HEK293T (cell line): ENCODE results near the gene EFHD2.

Source experiments
- CTCF ChIA-PET: fragments of 350-600 bp; formaldehyde crosslinking; extraction: SDS; loops from one replicate; lab custom pipeline; 2021; ENCODE audit warnings: antibody characterized with exemption, inconsistent platforms; lab: Yijun Ruan, JAX
- POLR2A ChIA-PET: fragments of 350-600 bp; formaldehyde crosslinking; extraction: SDS; loops from one replicate; lab custom pipeline; 2020; ENCODE audit warnings: antibody characterized with exemption, inconsistent platforms; lab: Yijun Ruan, JAX
- DNase-seq: peaks from one replicate; pipeline ENCODE4 v3.0.0; 2012; ENCODE audit warnings: mixed read lengths; ENCODE audit errors: extremely low spot score
- ARNT ChIP-seq: fragments of 450-650 bp; IDR thresholded peaks from 2 replicates; pipeline ENCODE4 v1.6.1; 2017; ENCODE audit warnings: mild to moderate bottlenecking
- BHLHE40 ChIP-seq: fragments of 450-650 bp; IDR thresholded peaks from 2 replicates; pipeline ENCODE4 v1.6.1; 2016; ENCODE audit warnings: mild to moderate bottlenecking, moderate library complexity, borderline replicate concordance
- CTBP1 ChIP-seq: fragments of 450-650 bp; IDR thresholded peaks from 2 replicates; pipeline ENCODE4 v1.6.1; 2016; ENCODE audit warnings: borderline replicate concordance
- ELF4 ChIP-seq: fragments of 450-650 bp; IDR thresholded peaks from 2 replicates; pipeline ENCODE4 v1.6.1; 2017; ENCODE audit warnings: antibody characterized with exemption
- FOXA1 ChIP-seq: fragments of 450-650 bp; IDR thresholded peaks from 2 replicates; pipeline ENCODE4 v1.6.1; 2016; ENCODE audit warnings: mild to moderate bottlenecking
- FOXK2 ChIP-seq: fragments of 450-650 bp; IDR thresholded peaks from 2 replicates; pipeline ENCODE4 v1.6.1; 2016; ENCODE audit warnings: mild to moderate bottlenecking
- FOXM1 ChIP-seq: fragments of 450-650 bp; IDR thresholded peaks from 2 replicates; pipeline ENCODE4 v1.6.1; 2017; ENCODE audit warnings: mild to moderate bottlenecking, borderline replicate concordance
- HDGF ChIP-seq: fragments of 450-650 bp; IDR thresholded peaks from 2 replicates; pipeline ENCODE4 v1.6.1; 2017; ENCODE audit warnings: antibody characterized with exemption, borderline replicate concordance
- L3MBTL2 ChIP-seq: fragments of 450-650 bp; conservative IDR thresholded peaks from 2 replicates; pipeline ENCODE4 v1.6.1; 2016; ENCODE audit warnings: mild to moderate bottlenecking
- LEF1 ChIP-seq: fragments of 450-650 bp; IDR thresholded peaks from 2 replicates; pipeline ENCODE4 v1.6.1; 2017; ENCODE audit warnings: mild to moderate bottlenecking, borderline replicate concordance
- NFRKB ChIP-seq: fragments of 450-650 bp; IDR thresholded peaks from 2 replicates; pipeline ENCODE4 v1.6.1; 2016; ENCODE audit warnings: mild to moderate bottlenecking, moderate library complexity
- PKNOX1 ChIP-seq: fragments of 450-650 bp; IDR thresholded peaks from 2 replicates; pipeline ENCODE4 v1.6.1; 2016
- SP1 ChIP-seq: fragments of 450-650 bp; IDR thresholded peaks from 2 replicates; pipeline ENCODE4 v1.6.1; 2017
- SUZ12 ChIP-seq: fragments of 450-650 bp; IDR thresholded peaks from 2 replicates; pipeline ENCODE4 v1.6.1; 2016; ENCODE audit warnings: mild to moderate bottlenecking
- TARDBP ChIP-seq: fragments of 450-650 bp; IDR thresholded peaks from 2 replicates; pipeline ENCODE4 v1.6.1; 2016
- ZNF384 ChIP-seq: fragments of 450-650 bp; IDR thresholded peaks from 2 replicates; pipeline ENCODE4 v1.6.1; 2016

EFHD2 gene

DNA sequence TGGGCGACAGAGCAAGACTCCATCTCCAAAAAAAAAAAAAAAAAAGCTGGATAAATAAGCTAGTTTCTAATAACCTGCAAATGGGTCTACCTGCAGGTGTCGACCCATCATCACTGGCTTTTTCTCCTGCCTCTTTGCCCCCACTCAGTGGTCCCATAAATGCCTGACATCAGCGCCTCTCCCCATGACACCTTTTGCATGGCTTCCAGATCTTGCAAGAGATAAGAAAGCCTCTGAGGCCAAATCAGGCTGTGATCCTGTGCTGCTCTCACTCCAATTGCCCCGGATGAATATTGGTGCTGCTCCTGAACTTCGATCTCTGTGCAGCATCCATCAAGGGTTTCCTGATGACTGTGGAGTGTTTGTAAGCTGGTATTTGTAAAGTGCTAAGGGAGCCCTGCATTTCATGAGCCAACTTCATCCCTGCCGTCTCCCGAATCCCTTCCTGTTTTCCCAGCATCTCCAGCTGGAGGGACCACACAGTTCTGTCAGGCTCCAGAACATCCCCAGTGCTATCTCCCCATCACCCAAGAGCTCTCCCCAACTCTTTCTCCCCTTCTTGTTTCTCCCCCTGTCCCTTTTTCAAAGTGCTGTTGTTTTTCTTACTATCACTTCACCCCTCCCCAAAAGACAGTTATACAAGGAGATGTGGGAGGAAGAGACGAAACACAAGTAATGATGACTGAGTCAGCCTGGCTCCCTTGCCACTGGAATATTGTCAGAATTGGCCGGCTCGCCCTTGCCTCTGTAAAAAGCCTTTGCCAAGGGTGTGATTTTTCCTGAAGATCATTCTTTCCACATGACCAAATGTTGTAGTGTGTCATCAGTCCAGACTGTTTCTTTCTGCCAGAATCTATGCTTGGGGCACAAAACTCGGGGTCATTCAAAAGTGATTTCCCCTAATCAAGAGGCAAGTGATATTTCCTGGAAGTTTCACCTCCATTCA lies 2.8 kb upstream of the EFHD2 start:
- CTCF ChIA-PET: interaction anchor here (0.6 kb wide), 2 partner anchors 25 to 83 kb away, joined by 3 read pairs; no protein-coding TSS in a partner anchor
- TF ChIP-seq HDGF (no peak), TARDBP (no peak), ARNT (no peak), FOXM1 (no peak), FOXK2 (no peak), SP1 (no peak), LEF1 (no peak), ZNF384 (no peak), NFRKB (no peak), FOXA1 (no peak), SUZ12 (no peak), PKNOX1 (no peak), ELF4 (no peak), CTBP1 (no peak), BHLHE40 (no peak), L3MBTL2 (no peak)
- no peak for DNase-seq
- POLR2A ChIA-PET: no interaction called here

- DNase-seq: no peak
- POLR2A ChIA-PET: no interaction called here
- no peak for TF ChIP-seq FOXK2
- TF ChIP-seq BHLHE40: no peak
- TF ChIP-seq NFRKB: no peak
- no peak for TF ChIP-seq ELF4
- no peak for TF ChIP-seq TARDBP
- TF ChIP-seq FOXA1: no peak
- no peak for TF ChIP-seq L3MBTL2
- CTCF ChIA-PET: interaction anchor here (0.6 kb wide), 1 partner anchor 84 kb away, joined by 3 read pairs; no protein-coding TSS in a partner anchor
Observed at GRCh38 chr1:15407580-15407979, 2.1 kb upstream of the EFHD2 start.

DNA sequence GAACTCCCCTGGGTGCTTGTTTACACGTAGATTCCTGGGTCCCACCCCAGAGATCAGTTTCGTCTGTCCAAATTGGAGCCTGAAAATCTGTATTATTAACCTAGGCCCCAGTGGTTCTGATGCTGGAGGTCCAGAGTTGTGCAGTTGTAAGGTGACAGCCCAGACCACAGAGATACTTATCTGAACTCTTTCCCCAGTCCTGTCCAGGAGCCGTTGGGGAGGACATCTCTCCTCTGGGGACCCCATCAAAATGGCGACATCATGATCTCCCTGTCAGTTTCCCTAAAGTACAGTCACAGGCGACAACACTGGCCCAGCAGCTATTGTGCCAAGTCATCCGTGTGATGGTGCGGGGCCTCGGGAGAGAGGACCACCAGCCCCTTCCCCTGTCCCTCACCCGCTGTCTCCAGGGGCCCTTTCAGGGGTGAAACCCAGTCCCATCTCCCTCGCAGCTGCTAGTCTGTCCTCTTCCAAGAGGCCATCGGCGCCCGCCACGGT lies 749 bp upstream of the EFHD2 start:
- POLR2A ChIA-PET: no interaction called here
- TF ChIP-seq SP1: no peak
- no peak for TF ChIP-seq FOXM1
- no peak for TF ChIP-seq ARNT
- no peak for TF ChIP-seq FOXK2
- no peak for TF ChIP-seq L3MBTL2
- TF ChIP-seq ELF4: no peak
- no peak for TF ChIP-seq ZNF384
- no peak for TF ChIP-seq NFRKB
- TF ChIP-seq PKNOX1: no peak
- TF ChIP-seq FOXA1: no peak
- TF ChIP-seq HDGF: no peak
- TF ChIP-seq BHLHE40: no peak
- DNase-seq: no peak
- CTCF ChIA-PET: no interaction called here

GRCh38 chr1:15410223-15410883 lies 665 bp downstream of the EFHD2 start:
- no peak for DNase-seq
- ChIA-PET POLR2A (no interaction called here), CTCF (no interaction called here)
- TF ChIP-seq NFRKB (no peak), HDGF (no peak), BHLHE40 (no peak), SUZ12 (no peak), TARDBP (no peak), ELF4 (no peak), FOXK2 (no peak), PKNOX1 (no peak), FOXA1 (no peak), CTBP1 (no peak), ZNF384 (no peak), SP1 (no peak), LEF1 (no peak), ARNT (no peak)

DNA sequence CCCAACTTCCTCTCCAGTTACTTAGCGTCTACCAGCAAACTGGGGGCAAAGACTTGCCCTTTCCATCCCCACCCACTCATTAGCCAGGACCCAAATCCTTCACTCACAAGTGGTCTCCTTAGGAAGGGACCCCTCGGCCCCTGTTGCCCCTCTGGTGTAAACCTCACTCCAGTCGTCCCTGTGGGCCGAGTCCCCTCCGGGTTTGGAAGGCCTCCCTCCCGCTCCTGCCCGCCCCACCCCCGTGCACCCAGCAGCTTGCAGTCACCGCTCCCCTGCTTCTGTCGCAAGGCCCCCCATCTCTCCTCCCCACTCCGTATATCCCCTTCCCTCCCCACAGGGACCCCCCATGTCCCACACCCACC lies 1.2 kb downstream of the EFHD2 start:
- ChIA-PET CTCF (no interaction called here), POLR2A (no interaction called here)
- TF ChIP-seq SUZ12 (no peak), HDGF (no peak), FOXM1 (no peak), NFRKB (no peak), SP1 (no peak), ARNT (no peak), FOXK2 (no peak), LEF1 (no peak), PKNOX1 (no peak), TARDBP (no peak), BHLHE40 (no peak), FOXA1 (no peak), ZNF384 (no peak), CTBP1 (no peak), L3MBTL2 (no peak), ELF4 (no peak)
- DNase-seq: no peak
